ENCODE measurements around the gene TTLL12.

TTLL12 gene

GRCh38 chr22:43198126-43198525 is 11.2 kb upstream of the TTLL12 start:
- DNase-seq: no peak

- no peak for DNase-seq
Measured at GRCh38 chr22:43197271-43197941, 10.5 kb upstream of the TTLL12 start.

GRCh38 chr22:43191831-43192230 is 4.9 kb upstream of the TTLL12 start:
- DNase-seq: no peak

GRCh38 chr22:43188829-43189545 is 2.1 kb upstream of the TTLL12 start:
- DNase-seq: no peak

GRCh38 chr22:43187171-43188099 is 501 bp upstream of the TTLL12 start:
- peak; percentile 94 to 96 for DNase-seq

GRCh38 chr22:43185860-43186261 is 1.1 kb downstream of the TTLL12 start:
- no peak for DNase-seq

GRCh38 chr22:43183496-43184277 is 3.2 kb downstream of the TTLL12 start:
- DNase-seq: no peak

GRCh38 chr22:43182726-43183125 is 4.2 kb downstream of the TTLL12 start:
- no peak for DNase-seq

GRCh38 chr22:43182118-43182517 is 4.8 kb downstream of the TTLL12 start:
- no peak for DNase-seq

- no peak for DNase-seq
Measured at GRCh38 chr22:43181321-43182076, 5.4 kb downstream of the TTLL12 start.

GRCh38 chr22:43180670-43181069 is 6.3 kb downstream of the TTLL12 start:
- no peak for DNase-seq

- no peak for DNase-seq
Measured at GRCh38 chr22:43179911-43180195, 7.1 kb downstream of the TTLL12 start.

GRCh38 chr22:43179146-43179910 is 7.6 kb downstream of the TTLL12 start:
- no peak for DNase-seq

GRCh38 chr22:43177479-43177878 is 9.5 kb downstream of the TTLL12 start:
- DNase-seq: no peak

- no peak for DNase-seq
Measured at GRCh38 chr22:43176090-43176489, 10.8 kb downstream of the TTLL12 start.

- DNase-seq: no peak
Measured at GRCh38 chr22:43174941-43175531, 11.9 kb downstream of the TTLL12 start.

- no peak for DNase-seq
Measured at GRCh38 chr22:43173976-43174720, 12.8 kb downstream of the TTLL12 start.

- DNase-seq: no peak
Measured at GRCh38 chr22:43173566-43173965, 13.4 kb downstream of the TTLL12 start.

GRCh38 chr22:43172191-43172590 is 14.7 kb downstream of the TTLL12 start:
- DNase-seq: no peak

- no peak for DNase-seq
Measured at GRCh38 chr22:43171607-43172006, 15.3 kb downstream of the TTLL12 start.
